ENCODE measurements around the gene TSSK1B. TPM values are rescaled to one million over a fixed set of nuclear protein-coding genes. Genes with fewer than 3 reads are reported as not detected.
A peak's percentile ranks its signal among the peaks of the same experiment; 100 is the strongest.
"Not testable (repeated sequence)": the region's sequence is repeated elsewhere in the genome, so short reads cannot be mapped to it uniquely, and the experiment has no call there.

The TSSK1B gene
- total RNA-seq, 1 experiment from 2014 or later = not detected

DNA sequence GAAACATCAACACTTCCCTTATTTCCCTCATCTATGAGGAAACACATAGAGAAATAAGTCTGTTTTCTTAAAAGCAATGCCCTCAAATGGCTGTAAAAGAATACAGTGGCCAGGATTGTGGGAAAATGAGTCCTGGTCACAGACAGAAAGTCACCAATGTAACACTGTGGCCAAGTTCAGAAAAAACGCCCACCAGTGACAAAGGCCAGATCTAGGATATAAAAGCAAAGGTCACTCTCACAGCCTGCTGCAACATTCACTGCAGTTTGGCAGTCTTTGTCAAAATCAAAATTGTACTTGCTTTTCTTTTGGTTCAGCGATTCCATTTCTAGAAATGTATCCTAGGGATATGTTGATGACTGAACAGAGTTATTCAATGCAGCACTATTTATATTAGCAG lies 30.5 kb downstream of the TSSK1B start:
- DNase-seq (ENCODE audit: low read depth) = no peak

DNA sequence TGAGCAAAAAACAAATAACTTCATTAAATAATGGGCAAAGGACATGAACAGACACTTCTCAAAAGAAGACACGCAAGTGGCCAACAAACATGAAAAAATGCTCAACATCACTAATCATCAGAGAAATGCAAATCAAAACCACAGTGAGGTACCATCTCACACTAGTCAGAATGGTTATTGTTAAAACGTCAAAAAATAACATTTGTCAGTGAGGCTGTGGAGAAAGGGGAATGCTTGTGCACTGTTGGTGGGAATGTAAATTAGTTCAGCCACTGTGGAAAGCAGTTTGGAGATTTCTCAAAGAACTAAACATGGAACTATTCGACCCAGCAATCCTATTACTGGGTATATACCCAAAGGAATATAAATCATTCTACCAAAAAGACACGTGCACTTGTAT lies 36.8 kb downstream of the TSSK1B start:
- DNase-seq (ENCODE audit: low read depth) = not testable (repeated sequence)

DNA sequence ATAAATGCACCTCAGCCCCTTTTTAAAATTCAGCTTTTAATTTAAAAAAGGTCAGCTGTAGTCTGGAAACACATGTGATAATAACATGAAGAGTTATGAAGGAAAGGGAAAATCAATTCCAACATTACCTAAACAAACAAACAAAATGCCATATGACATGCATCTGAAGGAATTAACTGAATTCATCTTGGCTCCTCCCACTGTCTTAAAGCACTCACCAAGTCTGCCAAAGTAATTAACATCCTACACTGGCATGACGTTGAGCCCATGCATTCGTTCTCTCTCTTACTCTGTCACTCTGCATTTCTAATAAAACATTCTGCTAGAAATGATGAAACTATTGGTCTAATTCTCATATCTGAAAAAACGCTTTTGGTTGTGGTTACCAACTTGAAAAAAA lies 37.7 kb downstream of the TSSK1B start:
- no peak for DNase-seq (ENCODE audit: low read depth)

DNA sequence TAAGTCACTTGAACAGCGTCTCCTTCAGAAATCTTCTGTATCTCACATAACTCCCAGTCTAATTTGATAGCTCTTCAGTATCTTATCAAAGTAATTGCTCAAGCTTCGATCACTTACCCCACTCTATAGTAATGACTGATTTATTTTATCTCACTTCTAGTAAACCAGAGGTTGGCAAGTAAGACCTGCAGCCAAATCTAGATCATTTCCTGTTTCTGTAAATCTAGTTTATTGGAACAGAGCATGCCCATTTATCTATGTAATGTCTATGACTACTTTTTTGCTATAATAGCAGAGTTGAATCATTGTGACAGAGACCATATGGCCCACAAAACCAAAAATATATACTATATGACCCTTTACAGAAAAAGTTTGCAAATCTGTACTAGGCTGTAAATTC lies 40.1 kb downstream of the TSSK1B start:
- DNase-seq (ENCODE audit: low read depth) = no peak

DNA sequence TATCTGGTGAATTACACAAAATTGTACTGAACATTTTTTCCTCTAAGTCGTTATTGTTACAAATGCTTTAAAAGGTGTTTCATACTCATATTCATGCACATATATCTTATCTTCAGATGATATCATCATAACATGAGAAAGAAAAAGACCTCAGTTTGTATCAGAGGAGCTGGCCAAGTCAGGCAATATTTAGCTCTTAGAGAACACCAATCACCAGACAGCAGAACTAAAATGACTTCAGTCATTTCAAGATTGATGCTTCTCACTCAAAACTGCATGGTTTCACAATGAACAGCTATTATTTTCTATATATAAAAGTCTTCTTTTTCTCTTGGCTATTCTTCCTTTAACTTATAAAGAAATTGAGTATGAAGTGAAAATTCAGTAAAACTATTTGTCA lies 44.6 kb downstream of the TSSK1B start:
- no peak for DNase-seq (ENCODE audit: low read depth)

DNA sequence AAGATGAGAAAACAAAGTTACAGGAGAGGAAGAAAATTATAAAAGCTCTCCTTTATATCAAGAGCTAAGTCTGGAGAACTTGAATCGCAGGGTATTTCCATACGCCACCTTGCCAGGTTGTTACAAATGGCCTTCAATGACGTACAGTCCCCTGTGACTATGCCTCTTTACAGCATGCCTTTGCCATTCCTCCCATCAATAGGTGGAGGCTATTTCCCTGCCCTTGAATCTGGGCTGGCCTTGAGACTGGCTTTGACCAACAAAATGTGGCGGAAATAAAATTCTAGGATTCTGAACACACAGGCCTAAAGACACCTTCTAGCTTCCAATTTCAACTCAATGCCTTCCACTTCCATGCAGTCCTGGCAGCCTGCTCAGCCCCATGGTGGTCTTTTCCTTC lies 45.7 kb downstream of the TSSK1B start:
- no peak for DNase-seq (ENCODE audit: low read depth)

DNA sequence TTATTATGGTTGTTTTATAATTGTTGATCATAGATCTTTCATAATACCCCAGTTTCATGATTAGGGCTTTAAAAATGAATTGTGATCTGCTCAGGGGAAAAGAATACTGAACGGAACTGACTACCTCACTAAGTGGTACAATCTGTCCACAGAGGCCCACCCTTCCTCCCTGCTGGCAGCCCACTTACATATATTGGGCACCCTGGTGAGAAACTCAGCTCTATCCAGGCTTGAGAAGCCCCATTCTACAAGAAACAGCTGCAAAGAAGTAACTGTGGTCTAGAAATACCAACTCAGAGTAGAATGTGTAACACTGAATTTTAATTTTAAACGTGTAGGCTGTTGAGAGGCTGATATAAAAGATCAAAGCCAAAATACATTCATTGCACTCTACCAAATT lies 46.9 kb downstream of the TSSK1B start:
- DNase-seq (ENCODE audit: low read depth) = no peak

DNA sequence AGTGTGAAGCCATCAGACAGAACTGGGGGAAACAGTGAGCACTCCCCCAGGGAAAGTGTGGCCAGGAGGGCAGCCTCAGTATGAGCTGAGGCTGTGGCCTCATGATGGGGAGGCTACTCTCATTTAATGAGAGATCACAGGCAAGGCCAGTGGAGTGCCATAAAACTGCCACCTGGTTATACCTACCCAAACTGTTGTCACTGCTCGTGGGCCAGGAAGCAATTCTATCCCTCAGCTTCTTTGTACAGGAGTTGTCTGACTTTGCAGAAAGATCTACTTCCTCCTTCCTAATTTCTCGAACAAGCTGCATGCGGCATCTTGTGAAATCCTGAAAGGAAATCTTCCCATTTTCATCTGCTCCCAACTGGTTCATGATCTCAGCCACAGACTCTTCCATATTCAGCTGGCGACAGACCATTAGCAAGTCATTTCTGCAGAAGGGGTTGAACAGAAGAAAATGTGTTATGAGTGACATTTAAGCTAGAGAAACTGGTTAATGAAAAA lies 50.0 kb downstream of the TSSK1B start:
- DNase-seq (ENCODE audit: low read depth) = no peak

DNA sequence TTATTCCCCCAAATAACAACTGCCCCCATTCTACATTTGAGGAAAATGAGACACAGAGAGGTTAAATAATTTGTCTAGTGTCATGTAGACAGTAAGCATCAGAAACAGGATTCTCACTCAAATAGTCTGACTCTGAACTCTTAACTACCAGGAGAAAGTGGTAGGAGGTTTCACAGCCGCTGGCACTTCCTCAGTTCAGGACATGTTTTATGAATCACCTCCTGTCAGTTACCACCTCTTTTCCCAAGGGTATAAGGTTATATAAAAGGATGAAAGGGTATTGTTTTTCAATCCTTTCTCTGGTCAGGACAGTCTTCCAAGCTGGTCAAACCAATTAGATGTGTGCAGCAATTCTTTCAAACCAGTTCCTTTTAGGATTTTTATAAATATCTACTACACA lies 52.1 kb downstream of the TSSK1B start:
- DNase-seq (ENCODE audit: low read depth) = peak; percentile 73

Other genes starting within 250 kb of the TSSK1B start
- 8.1 and 8.5 TPM in 2 replicates for gene MCC, start 53.5 kb upstream of the TSSK1B start, total RNA-seq (2014; rRNA removed; shearing (Covaris generic))
- 8.9 and 12.2 TPM in 2 replicates for gene YTHDC2, start 78.7 kb upstream of the TSSK1B start, total RNA-seq (2014; rRNA removed; shearing (Covaris generic))